GM23338 (cell line): Measurements from ENCODE around the gene NDUFB11.

Experiments
- CREB1 ChIP-seq: fragments of 250-450 bp; sonication (Bioruptor Pico); IDR thresholded peaks from 2 replicates; pipeline ENCODE4 v1.5.0; 2020; ENCODE audit warnings: low read depth, mild to moderate bottlenecking, moderate library complexity
- CTCF ChIP-seq, 2 experiments: fragments of 200-600 bp in 1 of 2; sonication (generic) in 1 of 2; conservative IDR thresholded peaks; 2 replicates each; pipeline versions ENCODE4 v1.5.1 to v1.6.1; 2016 to 2017; ENCODE audit warnings: antibody characterized with exemption in 2 of 2, low read depth in 2 of 2, mild to moderate bottlenecking in 2 of 2, moderate library complexity in 1 of 2
- ETS1 ChIP-seq: IDR thresholded peaks from 2 replicates; pipeline ENCODE4 v1.6.1; 2016; ENCODE audit warnings: antibody characterized with exemption
- EZH2 ChIP-seq: fragments of 200-600 bp; sonication (generic); IDR thresholded peaks from one replicate; pipeline ENCODE4 v1.8.0; 2017; ENCODE audit warnings: antibody characterized with exemption, mild to moderate bottlenecking, low read depth; ENCODE audit not compliant: unreplicated experiment
- EZH2phosphoT487 ChIP-seq: fragments of 200-600 bp; sonication (generic); IDR thresholded peaks from one replicate; pipeline ENCODE4 v1.8.1; 2018; ENCODE audit warnings: antibody characterized with exemption; ENCODE audit not compliant: unreplicated experiment
- JUNB ChIP-seq: IDR thresholded peaks from one replicate; pipeline ENCODE4 v1.6.1; 2016; ENCODE audit warnings: antibody characterized with exemption; ENCODE audit not compliant: unreplicated experiment
- POLR2AphosphoS5 ChIP-seq: IDR thresholded peaks from 2 replicates; pipeline ENCODE4 v1.6.1; 2016; ENCODE audit warnings: antibody characterized with exemption, low read depth
- STAT1 ChIP-seq: IDR thresholded peaks from one replicate; pipeline ENCODE4 v1.6.1; 2016; ENCODE audit warnings: antibody characterized with exemption; ENCODE audit not compliant: unreplicated experiment
- ZNF114 ChIP-seq: fragments of 250-450 bp; sonication (Bioruptor Pico); IDR thresholded peaks from 2 replicates; pipeline ENCODE4 v1.5.0; 2020; ENCODE audit warnings: mild to moderate bottlenecking, moderate library complexity
- ZNF331 ChIP-seq: fragments of 250-450 bp; sonication (Bioruptor Pico); IDR thresholded peaks from 2 replicates; pipeline ENCODE4 v1.5.0; 2020; ENCODE audit warnings: low read depth, mild to moderate bottlenecking, moderate library complexity
- ZNF462 ChIP-seq: fragments of 250-450 bp; sonication (Bioruptor Pico); IDR thresholded peaks from 2 replicates; pipeline ENCODE4 v1.5.0; 2020; ENCODE audit warnings: mild to moderate bottlenecking, moderate library complexity
- TF ChIP-seq, protein P1 (sequence below): IDR thresholded peaks from one replicate; pipeline ENCODE4 v1.6.1; 2018; ENCODE audit warnings: antibody characterized with exemption; ENCODE audit not compliant: unreplicated experiment

GRCh38 chrX:47171996-47172395 is 27.5 kb upstream of the NDUFB11 start:
- TF ChIP-seq POLR2AphosphoS5, result no peak
- TF ChIP-seq CTCF (conservative IDR thresholded peaks at IDR 0.05; ENCODE audit: low read depth in 2 of 2), result no peak
- TF ChIP-seq, protein P1, sequence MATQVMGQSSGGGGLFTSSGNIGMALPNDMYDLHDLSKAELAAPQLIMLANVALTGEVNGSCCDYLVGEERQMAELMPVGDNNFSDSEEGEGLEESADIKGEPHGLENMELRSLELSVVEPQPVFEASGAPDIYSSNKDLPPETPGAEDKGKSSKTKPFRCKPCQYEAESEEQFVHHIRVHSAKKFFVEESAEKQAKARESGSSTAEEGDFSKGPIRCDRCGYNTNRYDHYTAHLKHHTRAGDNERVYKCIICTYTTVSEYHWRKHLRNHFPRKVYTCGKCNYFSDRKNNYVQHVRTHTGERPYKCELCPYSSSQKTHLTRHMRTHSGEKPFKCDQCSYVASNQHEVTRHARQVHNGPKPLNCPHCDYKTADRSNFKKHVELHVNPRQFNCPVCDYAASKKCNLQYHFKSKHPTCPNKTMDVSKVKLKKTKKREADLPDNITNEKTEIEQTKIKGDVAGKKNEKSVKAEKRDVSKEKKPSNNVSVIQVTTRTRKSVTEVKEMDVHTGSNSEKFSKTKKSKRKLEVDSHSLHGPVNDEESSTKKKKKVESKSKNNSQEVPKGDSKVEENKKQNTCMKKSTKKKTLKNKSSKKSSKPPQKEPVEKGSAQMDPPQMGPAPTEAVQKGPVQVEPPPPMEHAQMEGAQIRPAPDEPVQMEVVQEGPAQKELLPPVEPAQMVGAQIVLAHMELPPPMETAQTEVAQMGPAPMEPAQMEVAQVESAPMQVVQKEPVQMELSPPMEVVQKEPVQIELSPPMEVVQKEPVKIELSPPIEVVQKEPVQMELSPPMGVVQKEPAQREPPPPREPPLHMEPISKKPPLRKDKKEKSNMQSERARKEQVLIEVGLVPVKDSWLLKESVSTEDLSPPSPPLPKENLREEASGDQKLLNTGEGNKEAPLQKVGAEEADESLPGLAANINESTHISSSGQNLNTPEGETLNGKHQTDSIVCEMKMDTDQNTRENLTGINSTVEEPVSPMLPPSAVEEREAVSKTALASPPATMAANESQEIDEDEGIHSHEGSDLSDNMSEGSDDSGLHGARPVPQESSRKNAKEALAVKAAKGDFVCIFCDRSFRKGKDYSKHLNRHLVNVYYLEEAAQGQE, result no peak
- no peak for TF ChIP-seq ZNF331 (CRISPR knock-in tag)
- no peak for TF ChIP-seq JUNB
- TF ChIP-seq EZH2, result no peak
- no peak for TF ChIP-seq CREB1 (CRISPR knock-in tag)
- TF ChIP-seq STAT1, result no peak
- no peak for TF ChIP-seq EZH2phosphoT487
- TF ChIP-seq ZNF462 (CRISPR knock-in tag), result no peak
- no peak for TF ChIP-seq ETS1
- no peak for TF ChIP-seq ZNF114 (CRISPR knock-in tag)
